ENCODE results near the gene C22orf23.

The C22orf23 gene

DNA sequence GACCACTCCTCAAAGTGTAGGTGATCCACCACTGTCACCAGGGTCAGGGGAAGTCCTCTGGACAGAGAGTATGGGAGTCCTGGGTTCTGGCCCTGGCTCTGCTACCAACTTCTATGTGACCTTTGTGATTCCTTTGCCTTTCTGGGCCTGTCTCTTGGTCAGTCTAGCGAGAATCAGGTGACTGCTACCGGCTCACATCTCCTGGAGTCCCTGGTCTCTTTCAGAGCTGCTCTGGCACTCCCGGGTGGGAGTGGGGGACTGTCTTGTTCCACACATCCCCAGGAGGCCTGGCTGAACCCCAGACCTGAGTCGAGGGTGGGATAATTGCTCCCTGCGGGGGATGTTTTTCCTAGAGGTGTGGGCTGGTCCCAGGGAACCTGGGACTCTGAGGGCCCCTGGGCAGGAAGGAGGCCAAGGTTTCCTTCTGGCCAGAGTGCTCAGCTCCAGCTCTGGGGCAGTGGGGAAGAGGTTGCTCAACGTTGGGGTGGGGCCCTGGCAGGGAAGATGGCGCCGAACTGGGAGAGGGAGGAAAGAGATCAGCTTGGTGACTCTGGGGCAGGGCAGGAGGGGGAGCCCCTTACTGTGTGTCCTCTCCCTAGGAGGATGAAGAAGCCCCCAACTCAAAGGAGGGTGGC lies 28.9 kb upstream of the C22orf23 start:
- Histone ChIP-seq H2AFZ (ENCODE audit: low read depth, low read length, severe bottlenecking) (no peak overlapping the region), H3F3A (ENCODE audit: insufficient read depth) (no peaks in the 10 kb centered on the region), H3K79me2 (ENCODE audit: insufficient read depth, low read length) (no peaks in the 10 kb centered on the region), H3K36me3 (ENCODE audit: low read length) (no peaks in the 10 kb centered on the region), H4K20me1 (ENCODE audit: low read depth, low read length) (no peaks in the 10 kb centered on the region), H3K27me3 (ENCODE audit: low read length) (no peaks in the 10 kb centered on the region), H3K9ac (ENCODE audit: low read length) (no peak overlapping the region), H3K9me2 (replicated peaks; ENCODE audit: insufficient read depth, low read length) (no peaks in the 10 kb centered on the region), H3K4me2 (ENCODE audit: low read depth, low read length, poor library complexity, severe bottlenecking) (no peak overlapping the region), H3K4me3 (ENCODE audit: insufficient read depth, low read length, poor library complexity, severe bottlenecking) (no peak overlapping the region), H3K9me3 (ENCODE audit: insufficient read depth, low read length) (no peaks in the 10 kb centered on the region), H3K27ac (ENCODE audit: low read depth, low read length) (no peak overlapping the region)
- TF ChIP-seq, protein P1, sequence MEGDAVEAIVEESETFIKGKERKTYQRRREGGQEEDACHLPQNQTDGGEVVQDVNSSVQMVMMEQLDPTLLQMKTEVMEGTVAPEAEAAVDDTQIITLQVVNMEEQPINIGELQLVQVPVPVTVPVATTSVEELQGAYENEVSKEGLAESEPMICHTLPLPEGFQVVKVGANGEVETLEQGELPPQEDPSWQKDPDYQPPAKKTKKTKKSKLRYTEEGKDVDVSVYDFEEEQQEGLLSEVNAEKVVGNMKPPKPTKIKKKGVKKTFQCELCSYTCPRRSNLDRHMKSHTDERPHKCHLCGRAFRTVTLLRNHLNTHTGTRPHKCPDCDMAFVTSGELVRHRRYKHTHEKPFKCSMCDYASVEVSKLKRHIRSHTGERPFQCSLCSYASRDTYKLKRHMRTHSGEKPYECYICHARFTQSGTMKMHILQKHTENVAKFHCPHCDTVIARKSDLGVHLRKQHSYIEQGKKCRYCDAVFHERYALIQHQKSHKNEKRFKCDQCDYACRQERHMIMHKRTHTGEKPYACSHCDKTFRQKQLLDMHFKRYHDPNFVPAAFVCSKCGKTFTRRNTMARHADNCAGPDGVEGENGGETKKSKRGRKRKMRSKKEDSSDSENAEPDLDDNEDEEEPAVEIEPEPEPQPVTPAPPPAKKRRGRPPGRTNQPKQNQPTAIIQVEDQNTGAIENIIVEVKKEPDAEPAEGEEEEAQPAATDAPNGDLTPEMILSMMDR (IDR thresholded peaks at IDR 0.05; ENCODE audit: insufficient read depth, low read length, poor library complexity, severe bottlenecking) = no peak
- no peak for TF ChIP-seq EZH2phosphoT487 (conservative IDR thresholded peaks at IDR 0.05; ENCODE audit: low read length)

DNA sequence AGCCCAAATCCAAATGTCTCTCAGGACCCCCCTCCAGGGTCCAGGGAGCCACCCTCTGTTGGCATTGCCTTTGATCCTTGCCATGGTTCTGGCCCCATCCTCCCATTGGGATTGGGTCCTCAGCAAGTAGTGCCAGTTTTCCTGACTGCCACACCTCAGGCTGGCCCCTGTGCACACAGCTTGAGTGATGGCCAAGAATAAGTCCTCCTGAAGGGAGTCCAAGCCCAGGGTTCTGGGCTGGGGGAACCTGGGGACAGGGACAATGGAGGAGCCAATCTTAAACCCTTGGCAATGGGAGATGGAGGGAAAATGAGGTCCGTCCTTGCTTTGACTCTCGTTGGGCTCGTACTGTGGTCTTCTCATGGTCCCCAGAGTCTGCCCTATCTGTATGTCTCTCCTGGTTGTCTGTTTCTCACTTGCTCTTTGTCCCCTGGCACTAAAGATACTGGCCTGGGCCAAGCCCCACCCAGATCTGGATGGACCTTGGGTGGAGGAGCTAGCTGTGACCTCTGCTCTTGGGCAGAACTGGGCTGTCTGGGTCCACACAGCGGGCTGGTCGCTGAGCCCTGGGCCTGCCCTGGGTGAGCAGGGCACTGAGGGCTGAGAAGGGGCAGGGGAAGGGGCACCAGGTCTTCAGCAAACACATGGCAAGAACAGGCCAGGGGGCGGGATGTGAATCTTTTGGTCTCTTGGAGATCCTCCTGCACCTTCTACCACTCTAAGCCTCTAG lies 28.0 kb upstream of the C22orf23 start:
- Histone ChIP-seq H3K4me2 (ENCODE audit: low read depth, low read length, poor library complexity, severe bottlenecking) (no peak overlapping the region), H3K27me3 (ENCODE audit: low read length) (no peaks in the 10 kb centered on the region), H3F3A (ENCODE audit: insufficient read depth) (no peaks in the 10 kb centered on the region), H2AFZ (ENCODE audit: low read depth, low read length, severe bottlenecking) (no peak overlapping the region), H4K20me1 (ENCODE audit: low read depth, low read length) (no peaks in the 10 kb centered on the region), H3K79me2 (ENCODE audit: insufficient read depth, low read length) (no peaks in the 10 kb centered on the region), H3K36me3 (ENCODE audit: low read length) (no peaks in the 10 kb centered on the region), H3K4me3 (ENCODE audit: insufficient read depth, low read length, poor library complexity, severe bottlenecking) (no peak overlapping the region), H3K27ac (ENCODE audit: low read depth, low read length) (no peak overlapping the region), H3K9me3 (ENCODE audit: insufficient read depth, low read length) (no peaks in the 10 kb centered on the region), H3K9ac (ENCODE audit: low read length) (no peak overlapping the region), H3K9me2 (replicated peaks; ENCODE audit: insufficient read depth, low read length) (no peaks in the 10 kb centered on the region)
- TF ChIP-seq EZH2phosphoT487 (conservative IDR thresholded peaks at IDR 0.05; ENCODE audit: low read length) = no peak
- TF ChIP-seq, protein P1 (IDR thresholded peaks at IDR 0.05; ENCODE audit: insufficient read depth, low read length, poor library complexity, severe bottlenecking) = no peak

DNA sequence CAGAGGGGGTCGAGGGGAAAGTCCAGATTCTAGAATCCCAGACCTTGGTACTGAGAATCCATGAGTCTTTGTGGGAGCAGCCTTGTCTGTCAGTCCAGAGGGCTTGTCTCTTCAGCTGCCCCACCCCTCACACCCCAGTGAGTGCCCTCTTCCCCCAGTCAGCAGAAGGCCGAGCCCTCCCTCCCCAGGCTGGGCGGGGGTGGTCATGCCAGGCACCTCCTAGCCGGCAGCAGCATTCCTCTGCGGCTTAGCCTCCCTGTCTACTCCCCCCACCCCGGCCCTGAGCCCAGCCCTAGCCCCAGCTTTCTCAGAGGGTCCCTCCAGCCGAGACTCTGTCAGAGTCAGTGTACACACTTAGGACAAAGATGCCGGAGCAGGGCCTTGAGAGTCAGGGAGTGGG lies 26.4 kb upstream of the C22orf23 start:
- Histone ChIP-seq H3K79me2 (ENCODE audit: insufficient read depth, low read length) (no peaks in the 10 kb centered on the region), H3K9me2 (replicated peaks; ENCODE audit: insufficient read depth, low read length) (no peaks in the 10 kb centered on the region), H3K27me3 (ENCODE audit: low read length) (no peaks in the 10 kb centered on the region), H3F3A (ENCODE audit: insufficient read depth) (no peaks in the 10 kb centered on the region), H3K27ac (ENCODE audit: low read depth, low read length) (no peak overlapping the region), H3K4me2 (ENCODE audit: low read depth, low read length, poor library complexity, severe bottlenecking) (no peak overlapping the region), H3K9me3 (ENCODE audit: insufficient read depth, low read length) (no peaks in the 10 kb centered on the region), H3K9ac (ENCODE audit: low read length) (no peak overlapping the region), H4K20me1 (ENCODE audit: low read depth, low read length) (no peaks in the 10 kb centered on the region), H3K4me3 (ENCODE audit: insufficient read depth, low read length, poor library complexity, severe bottlenecking) (no peak overlapping the region), H2AFZ (ENCODE audit: low read depth, low read length, severe bottlenecking) (no peak overlapping the region), H3K36me3 (ENCODE audit: low read length) (no peaks in the 10 kb centered on the region)
- TF ChIP-seq EZH2phosphoT487 (conservative IDR thresholded peaks at IDR 0.05; ENCODE audit: low read length) = no peak
- TF ChIP-seq, protein P1 (IDR thresholded peaks at IDR 0.05; ENCODE audit: insufficient read depth, low read length, poor library complexity, severe bottlenecking) = no peak
